Heart left ventricle (tissue), 16 donors: ENCODE measurements around the gene HOXB13. TPM values are rescaled to one million over a fixed set of nuclear protein-coding genes. Genes with fewer than 3 reads are reported as not detected.

Source experiments
- ATAC-seq, 4 donors: fragments of 200-7000 bp; cut with Tn5 transposase; one replicate each; pipeline ENCODE4 v1.9.1; 2020 to 2022; ENCODE audit warnings: moderate library complexity in 4 of 4, mild to moderate bottlenecking in 3 of 4, moderate number of reproducible peaks in 1 of 4
- DNase-seq, 5 donors: peaks; one replicate each; pipeline ENCODE4 v3.0.0-alpha.2; 2020
- H3K27ac ChIP-seq, 12 donors: fragments of 200-600 bp; sonication (generic) in 4 of 12; one replicate each; pipeline versions ENCODE4 v1.5.0 to v1.8.0; 2016 to 2022; ENCODE audit warnings: mild to moderate bottlenecking in 2 of 12
- H3K27me3 ChIP-seq, 9 donors: fragments of 200-600 bp; sonication (generic) in 2 of 9; one replicate each; pipeline versions ENCODE4 v1.5.1 to v1.8.0; 2016 to 2022; ENCODE audit warnings: mild to moderate bottlenecking in 3 of 9
- H3K36me3 ChIP-seq, 9 donors: fragments of 200-600 bp; sonication (generic) in 2 of 9; one replicate each; pipeline versions ENCODE4 v1.5.0 to v1.8.0; 2018 to 2022; ENCODE audit warnings: mild to moderate bottlenecking in 2 of 9
- H3K4me1 ChIP-seq, 12 donors: fragments of 200-600 bp; sonication (generic) in 4 of 12; one replicate each; pipeline versions ENCODE4 v1.5.0 to v1.8.0; 2016 to 2022; ENCODE audit warnings: mild to moderate bottlenecking in 3 of 12
- H3K4me3 ChIP-seq, 12 donors: fragments of 200-600 bp; sonication (generic) in 4 of 12; one replicate each; pipeline versions ENCODE4 v1.5.0 to v1.8.0; 2017 to 2022; ENCODE audit warnings: mild to moderate bottlenecking in 9 of 12, moderate library complexity in 4 of 12
- H3K9me3 ChIP-seq, 12 donors: fragments of 200-600 bp; sonication (generic) in 4 of 12; one replicate each; pipeline versions ENCODE4 v1.5.0 to v1.8.0; 2016 to 2022; ENCODE audit warnings: mild to moderate bottlenecking in 1 of 12
- POLR2A ChIP-seq, 2 donors: fragments of 450-650 bp; IDR thresholded peaks; one replicate each; pipeline ENCODE4 v1.6.1; 2017; ENCODE audit warnings: antibody characterized with exemption in 2 of 2, mild to moderate bottlenecking in 2 of 2, moderate library complexity in 2 of 2
- WGBS, 4 donors: extraction: QIAGEN DNeasy Blood & Tissue Kit in 2 of 4; methylation state at CpG; one replicate each; pipeline versions ENCODE4 v1.1.5 to v1.1.7; 2013 to 2018; 5-methylcytosine and 5-hydroxymethylcytosine counted together
- intact Hi-C, 10 donors: fragments of 100-400 bp; cut with DNase I; formaldehyde crosslinking; loops; one replicate each; pipeline versions ENCODE4 v1.11.1 to v1.14.2; 2022
- polyA plus RNA-seq, 2 donors: library from polyadenylated mRNA; stranded (reverse); fragments of 200-250 nt; gene quantifications; one replicate each; pipeline ENCODE4 v1.2.3, GENCODE V29; 2013
- total RNA-seq, 9 donors: library from RNA; depleted of rRNA in 2 of 9; stranded (reverse); fragments of >200 nt in 2 of 9; fragmentation: NEBNext Ultra II Directional in 3 of 9; extraction: Animal tissue kit (Norgen Biotek cat#: 25700) in 3 of 9; gene quantifications; one replicate each; pipeline versions ENCODE4 v1.1.0 to v1.2.4, GENCODE V29; 2016 to 2023
- TF ChIP-seq, protein P1 (sequence below), 12 donors: fragments of 200-600 bp; sonication (generic) in 4 of 12; IDR thresholded peaks; one replicate each; pipeline versions ENCODE4 v1.5.0 to v1.8.0; 2018 to 2022; ENCODE audit warnings: antibody characterized with exemption in 12 of 12, mild to moderate bottlenecking in 5 of 12
- donor health status: ischemic (EF 13 %, LVEDD 7.1; RV severe dilation, severe dysfunction).
- donor health status: healthy with polysubstance abuse.
- donor health status: DM: no; HTN: yes; CAD: no.
- donor health status: DM: no; HTN: no; CAD: no.
- donor health status: ischemic (EF 25% LVEDD 6.9; RV normal size, moderate dysfunction).
- donor health status: ischemic (EF 25% LVEDD 5.7; RV mildly dilated, moderate dysfunction).
- donor health status: healthy.
- donor health status: DM: yes; HTN: yes; CAD: no.
- donor health status: ischemic (EF 35%, LVEDD 5.7; RV mildly dilated, moderate dysfunction).
- donor health status: nonischemic (EF 11% LVEDD 7.7; RV severe dilation, severe dysfunction).
- donor health status: DM: yes; HTN: yes; CAD: no.
- donor health status: PGD.
- donor health status: ischemic (EF 29% LVEDD 5.4; RV normal size, mild dysfunction).
- donor health status: nonischemic (EF 23%, LVEDD 6.1; RV moderate dilation, normal function).

HOXB13 gene
- total and polyA plus RNA-seq, 11 donors, result not detected

DNA sequence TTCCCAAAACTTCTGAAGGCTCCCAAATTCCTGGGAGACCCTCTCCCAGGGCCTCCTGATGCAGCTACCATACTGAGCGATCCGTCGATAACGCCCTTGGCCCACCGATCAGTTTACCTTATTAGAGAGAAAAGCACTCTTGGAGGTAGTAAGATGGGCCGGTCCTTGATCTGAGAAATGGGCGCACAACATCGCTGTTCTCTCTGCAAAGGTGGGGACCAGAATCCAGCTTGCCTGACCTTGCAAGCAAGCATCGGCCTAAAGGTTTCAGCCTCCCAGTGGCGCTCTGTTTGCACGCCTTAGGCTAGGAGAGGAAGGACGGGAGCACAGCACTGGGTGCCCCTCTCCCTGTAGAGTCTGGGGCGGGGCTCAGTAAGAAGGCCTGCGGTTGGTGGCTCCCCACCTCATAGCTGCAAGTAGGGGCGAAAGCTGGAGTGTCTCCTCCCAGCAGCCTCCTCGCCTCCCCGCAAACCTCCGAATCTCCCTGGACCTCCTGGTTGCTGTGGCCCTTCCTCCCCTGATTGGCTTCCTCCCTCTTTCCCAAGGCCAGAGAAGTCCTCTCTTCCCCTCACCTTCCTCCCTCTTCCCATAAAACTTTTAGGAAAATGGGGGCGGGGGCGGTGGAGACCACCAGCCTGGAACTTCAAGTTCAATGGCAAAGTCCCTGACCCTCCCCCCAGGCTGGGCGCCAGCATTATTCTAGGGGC lies 6.2 kb downstream of the HOXB13 start, which contains the start of gene PRAC1:
PRAC1 (minus strand) TSS at position 318 of the 707 bp plus-strand sequence; CDS start at position 192, 126 bp downstream.
- TF ChIP-seq, protein P1, sequence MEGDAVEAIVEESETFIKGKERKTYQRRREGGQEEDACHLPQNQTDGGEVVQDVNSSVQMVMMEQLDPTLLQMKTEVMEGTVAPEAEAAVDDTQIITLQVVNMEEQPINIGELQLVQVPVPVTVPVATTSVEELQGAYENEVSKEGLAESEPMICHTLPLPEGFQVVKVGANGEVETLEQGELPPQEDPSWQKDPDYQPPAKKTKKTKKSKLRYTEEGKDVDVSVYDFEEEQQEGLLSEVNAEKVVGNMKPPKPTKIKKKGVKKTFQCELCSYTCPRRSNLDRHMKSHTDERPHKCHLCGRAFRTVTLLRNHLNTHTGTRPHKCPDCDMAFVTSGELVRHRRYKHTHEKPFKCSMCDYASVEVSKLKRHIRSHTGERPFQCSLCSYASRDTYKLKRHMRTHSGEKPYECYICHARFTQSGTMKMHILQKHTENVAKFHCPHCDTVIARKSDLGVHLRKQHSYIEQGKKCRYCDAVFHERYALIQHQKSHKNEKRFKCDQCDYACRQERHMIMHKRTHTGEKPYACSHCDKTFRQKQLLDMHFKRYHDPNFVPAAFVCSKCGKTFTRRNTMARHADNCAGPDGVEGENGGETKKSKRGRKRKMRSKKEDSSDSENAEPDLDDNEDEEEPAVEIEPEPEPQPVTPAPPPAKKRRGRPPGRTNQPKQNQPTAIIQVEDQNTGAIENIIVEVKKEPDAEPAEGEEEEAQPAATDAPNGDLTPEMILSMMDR (IDR thresholded peaks at IDR 0.05), result no peak
- no peak for TF ChIP-seq POLR2A (IDR thresholded peaks at IDR 0.05)
- peak within 1 kb of the TSS in 1 of 12 donors; percentile 36 for H3K4me3 ChIP-seq
- no peaks in the 10 kb centered on the region for H3K36me3 ChIP-seq
- H3K27me3 ChIP-seq, result peaks cover 80 to 100% (median 100%) of the 10 kb centered on the region in 9 donors
- intact Hi-C loops, result loop anchor here in 5 of 10 donors (5.0 to 10.0 kb wide), 4 partner anchors 70 to 282 kb away; no protein-coding TSS in a partner anchor
- WGBS, 4 donors, result 5 to 9% (median 7%) methylated on average over 19 to 21 of the region's 21 CpGs
- no peak within 1 kb of the TSS for H3K27ac ChIP-seq
- no peak for DNase-seq
- peaks cover 0 to 38% (median 13%) of the 10 kb centered on the region in 12 donors for H3K4me1 ChIP-seq
- H3K9me3 ChIP-seq, result no peaks in the 10 kb centered on the region
- no peak for ATAC-seq

DNA sequence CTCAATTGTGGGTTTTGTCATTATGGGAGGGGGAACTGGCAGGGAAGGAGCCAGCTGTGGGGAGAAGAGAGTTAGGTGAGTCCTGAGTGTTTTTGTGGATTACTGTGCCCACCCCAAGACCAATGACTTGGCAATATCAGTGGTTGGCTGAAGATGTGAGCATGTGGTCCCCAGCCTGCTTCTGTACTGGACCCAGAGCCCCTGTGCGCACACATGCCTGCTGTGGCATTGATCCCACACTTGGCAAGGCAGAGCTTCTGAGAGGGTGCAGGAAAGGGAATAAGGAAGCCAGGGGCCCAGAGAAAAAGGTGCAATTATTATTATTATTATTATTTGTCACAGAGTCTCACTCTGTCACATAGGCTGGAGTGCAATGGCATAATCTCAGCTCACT lies 7.5 kb downstream of the HOXB13 start:
- Histone ChIP-seq H3K27me3 (peaks cover 78 to 100% (median 100%) of the 10 kb centered on the region in 9 donors), H3K27ac (no peak overlapping the region), H3K36me3 (no peaks in the 10 kb centered on the region), H3K4me1 (peaks cover 0 to 38% (median 13%) of the 10 kb centered on the region in 12 donors), H3K4me3 (no peak overlapping the region), H3K9me3 (no peaks in the 10 kb centered on the region)
- DNase-seq (no peak), ATAC-seq (no peak)
- 45 to 85% (median 73%) methylated on average over 1 of the region's 1 CpG for WGBS, 4 donors
- TF ChIP-seq POLR2A (IDR thresholded peaks at IDR 0.05), result no peak
- TF ChIP-seq, protein P1 (IDR thresholded peaks at IDR 0.05), result no peak
- intact Hi-C loops, result loop anchor here in 5 of 10 donors (5.0 to 10.0 kb wide), 4 partner anchors 71 to 284 kb away; no protein-coding TSS in a partner anchor

DNA sequence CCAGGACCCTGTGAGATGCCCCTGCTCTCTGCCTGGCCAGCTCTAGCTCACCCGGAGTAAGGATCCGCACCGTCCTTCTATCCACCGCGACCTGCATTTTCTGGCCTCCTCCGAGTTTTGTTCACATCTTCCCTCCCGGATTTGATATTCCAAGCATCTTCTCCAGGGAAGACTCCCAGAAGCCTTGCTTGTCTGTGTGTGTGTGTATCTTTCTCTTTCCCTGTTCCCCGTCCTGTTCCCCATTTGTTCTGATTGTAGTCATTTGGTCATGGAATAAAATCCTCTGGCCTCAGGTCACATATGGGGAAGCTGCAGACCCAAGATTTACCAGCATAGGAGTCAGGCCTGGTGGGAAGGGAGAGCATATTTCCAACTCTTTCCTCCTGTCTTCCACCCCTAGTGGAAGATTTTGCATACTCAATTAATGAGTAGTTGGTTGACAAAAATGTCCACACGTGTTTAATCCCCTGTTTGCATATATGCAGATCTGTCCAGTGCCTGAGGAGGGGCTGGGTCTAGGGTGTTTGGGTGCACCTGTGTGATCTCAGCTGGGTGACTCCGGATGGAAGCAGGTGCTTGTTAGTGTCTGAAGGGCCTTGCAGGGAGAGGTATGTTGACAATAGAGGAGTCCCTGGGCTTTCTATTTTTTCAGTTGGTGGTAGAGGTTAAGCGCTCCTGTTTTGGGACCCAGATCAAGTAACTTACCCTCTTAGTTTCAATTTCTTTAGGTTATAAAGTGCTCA lies 8.1 kb downstream of the HOXB13 start:
- Histone ChIP-seq H3K9me3 (no peaks in the 10 kb centered on the region), H3K27ac (no peak overlapping the region), H3K36me3 (no peaks in the 10 kb centered on the region), H3K4me3 (no peak overlapping the region), H3K4me1 (peaks cover 0 to 37% (median 13%) of the 10 kb centered on the region in 12 donors), H3K27me3 (peaks cover 79 to 100% (median 100%) of the 10 kb centered on the region in 9 donors)
- WGBS, 4 donors, result 16 to 29% (median 19%) methylated on average over 11 of the region's 11 CpGs
- no peak for ATAC-seq
- DNase-seq, result no peak
- TF ChIP-seq POLR2A (IDR thresholded peaks at IDR 0.05), result no peak
- TF ChIP-seq, protein P1 (IDR thresholded peaks at IDR 0.05), result no peak
- intact Hi-C loops, result loop anchor here in 5 of 10 donors (5.0 to 10.0 kb wide), 4 partner anchors 72 to 284 kb away; no protein-coding TSS in a partner anchor
